ENCODE results near the gene MGAT4B.

The MGAT4B gene

DNA sequence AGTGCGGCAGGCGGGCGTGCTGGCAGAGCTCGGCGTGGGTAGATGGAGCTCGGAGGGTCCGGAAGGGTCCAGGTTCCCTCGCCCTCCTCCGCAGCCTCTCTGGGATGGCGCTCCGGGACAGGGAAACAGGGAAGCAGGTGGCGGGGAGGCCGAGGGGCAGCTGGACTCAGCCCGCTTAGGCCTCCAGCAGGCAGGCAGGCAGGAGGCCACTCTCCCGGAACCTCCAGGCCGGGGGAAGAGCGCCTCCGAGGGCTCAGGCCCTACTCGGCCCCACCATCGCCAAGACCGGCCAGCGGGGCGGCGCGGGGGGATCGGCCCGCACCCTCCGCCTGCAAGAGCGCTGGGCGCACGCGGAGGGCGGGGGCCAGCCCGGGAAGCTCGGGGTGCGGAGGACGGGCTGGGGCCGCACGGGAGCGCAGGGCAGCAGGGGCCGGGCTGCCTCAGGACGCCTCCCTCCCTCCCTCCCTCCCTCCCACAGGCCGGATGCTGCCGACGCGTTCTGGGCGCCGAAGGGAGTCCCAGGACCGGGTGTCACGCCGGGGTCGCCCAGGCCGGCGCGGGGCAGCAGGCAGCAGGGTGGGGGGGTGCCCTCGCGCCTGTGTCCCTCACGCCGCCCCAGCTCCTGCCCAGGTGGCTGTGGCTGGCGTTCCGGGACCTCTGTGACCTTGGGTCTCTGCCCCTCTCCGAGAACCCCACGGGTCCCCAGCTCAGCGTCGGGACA lies 977 bp downstream of the MGAT4B start:
- Histone ChIP-seq H3K79me1 (ENCODE audit: low read length) (peaks cover 15% of the 10 kb centered on the region), H3K18ac (ENCODE audit: low read length) (peak overlapping the region; percentile 98), H3K4ac (ENCODE audit: low read depth, low read length) (peak overlapping the region; percentile 95), H4K91ac (ENCODE audit: low read depth, low read length) (peak overlapping the region; percentile 97), H4K12ac (ENCODE audit: low read depth, low read length) (peak overlapping the region; percentile 64), H2BK5ac (ENCODE audit: low read depth, low read length, poor library complexity) (peak overlapping the region; percentile 85), H3K27ac (ENCODE audit: low read depth, low read length) (peak overlapping the region; percentile 56), H3K23ac (ENCODE audit: low read length) (no peak overlapping the region), H3K9me3 (ENCODE audit: insufficient read depth, low read depth, low read length) (no peaks in the 10 kb centered on the region), H3K4me3 (ENCODE audit: low read depth, low read length) (peak overlapping the region; percentile 86), H2BK120ac (ENCODE audit: insufficient read depth, low read length, poor library complexity) (peak overlapping the region; percentile 89), H3K14ac (ENCODE audit: low read length) (peak overlapping the region; percentile 95), H3K27me3 (ENCODE audit: insufficient read depth, low read length) (no peaks in the 10 kb centered on the region), H3K4me2 (ENCODE audit: low read length) (peak overlapping the region; percentile 71), H3K79me2 (ENCODE audit: control insufficient read depth, insufficient read depth, low read length, poor library complexity) (peaks cover 19% of the 10 kb centered on the region), H4K8ac (ENCODE audit: low read depth, low read length) (peak overlapping the region; percentile 85), H2BK12ac (ENCODE audit: low read length) (no peak overlapping the region), H2AK5ac (ENCODE audit: low read length) (peak overlapping the region; percentile 71), H3K4me1 (ENCODE audit: control insufficient read depth in 1 of 2, insufficient read depth in 2 of 2, low read length in 2 of 2) (peaks cover 13 to 19% of the 10 kb centered on the region in 2 experiments), H3K36me3 (ENCODE audit: control insufficient read depth in 1 of 2, insufficient read depth in 2 of 2, low read length in 2 of 2) (peaks cover 23 to 25% of the 10 kb centered on the region in 2 experiments), H2AFZ (ENCODE audit: insufficient read depth, low read length, poor library complexity) (peak overlapping the region; percentile 80), H3K9ac (ENCODE audit: low read length) (peak overlapping the region; percentile 94)
- peak in 1 of 2 donors; percentile 36 for DNase-seq
- no CpG with 5 or more reads among the region's 65 CpGs for WGBS (ENCODE audit: extremely low coverage, insufficient coverage, insufficient read length)

GRCh38 chr5:179805070-179805528 lies 1.6 kb downstream of the MGAT4B start:
- Histone ChIP-seq H4K8ac (ENCODE audit: low read depth, low read length) (peak overlapping the region; percentile 15), H3K4ac (ENCODE audit: low read depth, low read length) (peak overlapping the region; percentile 95), H3K36me3 (ENCODE audit: control insufficient read depth in 1 of 2, insufficient read depth in 2 of 2, low read length in 2 of 2) (peaks cover 29 to 31% of the 10 kb centered on the region in 2 experiments), H3K23ac (ENCODE audit: low read length) (no peak overlapping the region), H3K79me2 (ENCODE audit: control insufficient read depth, insufficient read depth, low read length, poor library complexity) (peaks cover 19% of the 10 kb centered on the region), H2BK12ac (ENCODE audit: low read length) (no peak overlapping the region), H3K9ac (ENCODE audit: low read length) (peak overlapping the region; percentile 78), H3K9me3 (ENCODE audit: insufficient read depth, low read depth, low read length) (no peaks in the 10 kb centered on the region), H4K91ac (ENCODE audit: low read depth, low read length) (peak overlapping the region; percentile 97), H2BK5ac (ENCODE audit: low read depth, low read length, poor library complexity) (no peak overlapping the region), H2AFZ (ENCODE audit: insufficient read depth, low read length, poor library complexity) (peak overlapping the region; percentile 13), H3K4me3 (ENCODE audit: low read depth, low read length) (peak overlapping the region; percentile 86), H3K18ac (ENCODE audit: low read length) (peak overlapping the region; percentile 75), H3K79me1 (ENCODE audit: low read length) (peaks cover 15% of the 10 kb centered on the region), H3K27me3 (ENCODE audit: insufficient read depth, low read length) (no peaks in the 10 kb centered on the region), H2AK5ac (ENCODE audit: low read length) (peak overlapping the region; percentile 41), H4K12ac (ENCODE audit: low read depth, low read length) (peak overlapping the region; percentile 46), H2BK120ac (ENCODE audit: insufficient read depth, low read length, poor library complexity) (no peak overlapping the region), H3K4me2 (ENCODE audit: low read length) (peak overlapping the region; percentile 71), H3K27ac (ENCODE audit: low read depth, low read length) (no peak overlapping the region), H3K4me1 (ENCODE audit: control insufficient read depth in 1 of 2, insufficient read depth in 2 of 2, low read length in 2 of 2) (peaks cover 13 to 19% of the 10 kb centered on the region in 2 experiments), H3K14ac (ENCODE audit: low read length) (peak overlapping the region; percentile 76)
- no peak for DNase-seq
- no CpG with 5 or more reads among the region's 9 CpGs for WGBS (ENCODE audit: extremely low coverage, insufficient coverage, insufficient read length)

- Histone ChIP-seq H3K4me2 (ENCODE audit: low read length) (peak overlapping the region; percentile 71), H3K9ac (ENCODE audit: low read length) (no peak overlapping the region), H3K79me1 (ENCODE audit: low read length) (peaks cover 15% of the 10 kb centered on the region), H4K12ac (ENCODE audit: low read depth, low read length) (no peak overlapping the region), H2BK120ac (ENCODE audit: insufficient read depth, low read length, poor library complexity) (no peak overlapping the region), H3K27me3 (ENCODE audit: insufficient read depth, low read length) (no peaks in the 10 kb centered on the region), H2AK5ac (ENCODE audit: low read length) (no peak overlapping the region), H2BK5ac (ENCODE audit: low read depth, low read length, poor library complexity) (no peak overlapping the region), H3K9me3 (ENCODE audit: insufficient read depth, low read depth, low read length) (no peaks in the 10 kb centered on the region), H2AFZ (ENCODE audit: insufficient read depth, low read length, poor library complexity) (no peak overlapping the region), H3K36me3 (ENCODE audit: control insufficient read depth in 1 of 2, insufficient read depth in 2 of 2, low read length in 2 of 2) (peaks cover 34 to 37% of the 10 kb centered on the region in 2 experiments), H3K14ac (ENCODE audit: low read length) (no peak overlapping the region), H3K27ac (ENCODE audit: low read depth, low read length) (no peak overlapping the region), H3K23ac (ENCODE audit: low read length) (no peak overlapping the region), H3K4me1 (ENCODE audit: control insufficient read depth in 1 of 2, insufficient read depth in 2 of 2, low read length in 2 of 2) (peaks cover 13 to 19% of the 10 kb centered on the region in 2 experiments), H2BK12ac (ENCODE audit: low read length) (no peak overlapping the region), H4K91ac (ENCODE audit: low read depth, low read length) (no peak overlapping the region), H3K18ac (ENCODE audit: low read length) (no peak overlapping the region), H3K4me3 (ENCODE audit: low read depth, low read length) (no peak overlapping the region), H4K8ac (ENCODE audit: low read depth, low read length) (no peak overlapping the region), H3K79me2 (ENCODE audit: control insufficient read depth, insufficient read depth, low read length, poor library complexity) (peaks cover 19% of the 10 kb centered on the region), H3K4ac (ENCODE audit: low read depth, low read length) (peak overlapping the region; percentile 16)
- DNase-seq = no peak
- WGBS (ENCODE audit: extremely low coverage, insufficient coverage, insufficient read length) = no CpG with 5 or more reads among the region's 8 CpGs
Measured at GRCh38 chr5:179804555-179804947, 2.1 kb downstream of the MGAT4B start.

- no CpG with 5 or more reads among the region's 18 CpGs for WGBS (ENCODE audit: extremely low coverage, insufficient coverage, insufficient read length)
- H3K4me1 ChIP-seq (ENCODE audit: control insufficient read depth in 1 of 2, insufficient read depth in 2 of 2, low read length in 2 of 2) = peaks cover 13 to 19% of the 10 kb centered on the region in 2 experiments
- H3K9ac ChIP-seq (ENCODE audit: low read length) = no peak overlapping the region
- H4K91ac ChIP-seq (ENCODE audit: low read depth, low read length) = no peak overlapping the region
- no peak overlapping the region for H3K4me3 ChIP-seq (ENCODE audit: low read depth, low read length)
- no peak overlapping the region for H3K4me2 ChIP-seq (ENCODE audit: low read length)
- no peak for DNase-seq
- no peak overlapping the region for H3K23ac ChIP-seq (ENCODE audit: low read length)
- no peak overlapping the region for H2BK5ac ChIP-seq (ENCODE audit: low read depth, low read length, poor library complexity)
- no peak overlapping the region for H3K18ac ChIP-seq (ENCODE audit: low read length)
- H3K36me3 ChIP-seq (ENCODE audit: control insufficient read depth in 1 of 2, insufficient read depth in 2 of 2, low read length in 2 of 2) = peaks cover 41 to 43% of the 10 kb centered on the region in 2 experiments
- H3K27me3 ChIP-seq (ENCODE audit: insufficient read depth, low read length) = no peaks in the 10 kb centered on the region
- H3K14ac ChIP-seq (ENCODE audit: low read length) = no peak overlapping the region
- no peak overlapping the region for H2BK120ac ChIP-seq (ENCODE audit: insufficient read depth, low read length, poor library complexity)
- no peak overlapping the region for H2AK5ac ChIP-seq (ENCODE audit: low read length)
- H3K79me2 ChIP-seq (ENCODE audit: control insufficient read depth, insufficient read depth, low read length, poor library complexity) = peaks cover 19% of the 10 kb centered on the region
- H3K27ac ChIP-seq (ENCODE audit: low read depth, low read length) = no peak overlapping the region
- no peak overlapping the region for H4K8ac ChIP-seq (ENCODE audit: low read depth, low read length)
- H3K4ac ChIP-seq (ENCODE audit: low read depth, low read length) = peak overlapping the region; percentile 16
- H4K12ac ChIP-seq (ENCODE audit: low read depth, low read length) = no peak overlapping the region
- H2AFZ ChIP-seq (ENCODE audit: insufficient read depth, low read length, poor library complexity) = no peak overlapping the region
- no peak overlapping the region for H2BK12ac ChIP-seq (ENCODE audit: low read length)
- H3K79me1 ChIP-seq (ENCODE audit: low read length) = peaks cover 15% of the 10 kb centered on the region
- H3K9me3 ChIP-seq (ENCODE audit: insufficient read depth, low read depth, low read length) = no peaks in the 10 kb centered on the region
Measured at GRCh38 chr5:179803651-179804554, 2.8 kb downstream of the MGAT4B start.

Measured in trophoblast cell (in vitro differentiated cells and primary cell).